NCI-H1048 (cell line): ENCODE data around the gene MRPL21.
"Not testable (repeated sequence)": the region's sequence is repeated elsewhere in the genome, so short reads cannot be mapped to it uniquely, and the experiment has no call there.

ENCODE experiments used
- DNase-seq: peaks from one replicate; lab custom pipeline; 2025; lab: John Stamatoyannopoulos, UW

The MRPL21 gene

GRCh38 chr11:68910965-68911364 lies 7.3 kb upstream of the MRPL21 start:
- no peak for DNase-seq

GRCh38 chr11:68908273-68908672 lies 4.6 kb upstream of the MRPL21 start:
- no peak for DNase-seq

GRCh38 chr11:68905421-68906360 lies 2.1 kb upstream of the MRPL21 start:
- no peak for DNase-seq

- no peak for DNase-seq
Measured at GRCh38 chr11:68904248-68904847, 716 bp upstream of the MRPL21 start.

- no peak for DNase-seq
Measured at GRCh38 chr11:68900835-68901381, 2.7 kb downstream of the MRPL21 start.

GRCh38 chr11:68897441-68897840 lies 6.2 kb downstream of the MRPL21 start:
- DNase-seq = no peak

- DNase-seq = no peak
Measured at GRCh38 chr11:68896171-68896959, 7.3 kb downstream of the MRPL21 start.

- DNase-seq = no peak
Measured at GRCh38 chr11:68893282-68893681, 10.3 kb downstream of the MRPL21 start.

- DNase-seq = no peak
Measured at GRCh38 chr11:68892576-68892975, 11.1 kb downstream of the MRPL21 start.

GRCh38 chr11:68891351-68891948 lies 12.2 kb downstream of the MRPL21 start:
- DNase-seq = no peak

- no peak for DNase-seq
Measured at GRCh38 chr11:68890490-68891231, 13.0 kb downstream of the MRPL21 start.

GRCh38 chr11:68889948-68890446 lies 13.6 kb downstream of the MRPL21 start:
- no peak for DNase-seq

- not testable (repeated sequence) for DNase-seq
Measured at GRCh38 chr11:68884827-68885226, 18.8 kb downstream of the MRPL21 start.

- DNase-seq = no peak
Measured at GRCh38 chr11:68882391-68882790, 21.2 kb downstream of the MRPL21 start.

- no peak for DNase-seq
Measured at GRCh38 chr11:68881320-68881719, 22.3 kb downstream of the MRPL21 start.

- no peak for DNase-seq
Measured at GRCh38 chr11:68880851-68881250, 22.8 kb downstream of the MRPL21 start.

- DNase-seq = no peak
Measured at GRCh38 chr11:68878022-68878421, 25.6 kb downstream of the MRPL21 start.

- no peak for DNase-seq
Measured at GRCh38 chr11:68872216-68873003, 31.2 kb downstream of the MRPL21 start.

GRCh38 chr11:68870470-68870869 lies 33.2 kb downstream of the MRPL21 start:
- no peak for DNase-seq

- no peak for DNase-seq
Measured at GRCh38 chr11:68868221-68868835, 35.3 kb downstream of the MRPL21 start.
